DMS 273 (cell line): Measurements from ENCODE around the gene PLSCR3.

Source experiments
- DNase-seq: peaks from one replicate; lab custom pipeline; 2025; ENCODE audit not compliant: unreplicated experiment; lab: John Stamatoyannopoulos, UW

PLSCR3 gene

GRCh38 chr17:7407082-7407481 lies 12.8 kb upstream of the PLSCR3 start:
- DNase-seq, result no peak

- DNase-seq, result no peak
Measured at GRCh38 chr17:7406235-7406825, 12.0 kb upstream of the PLSCR3 start.

- no peak for DNase-seq
Measured at GRCh38 chr17:7405350-7406234, 11.3 kb upstream of the PLSCR3 start.

- peak; percentile 60 for DNase-seq
Measured at GRCh38 chr17:7404737-7405349, 10.5 kb upstream of the PLSCR3 start.

GRCh38 chr17:7403977-7404736 lies 9.8 kb upstream of the PLSCR3 start, which contains the start of gene TMEM256:
TSS of gene TMEM256 (minus strand) at chr17:7404097. CDS start at chr17:7404084, 13 bp downstream.
- peak; percentile 98 for DNase-seq

GRCh38 chr17:7403727-7403976 lies 9.3 kb upstream of the PLSCR3 start:
- peak; percentile 80 for DNase-seq

GRCh38 chr17:7403043-7403726 lies 8.9 kb upstream of the PLSCR3 start:
- peak; percentile 70 for DNase-seq

- DNase-seq, result no peak
Measured at GRCh38 chr17:7398612-7399011, 4.3 kb upstream of the PLSCR3 start.

- DNase-seq, result no peak
Measured at GRCh38 chr17:7396147-7396546, 1.8 kb upstream of the PLSCR3 start.

- peak; percentile 68 for DNase-seq
Measured at GRCh38 chr17:7393613-7394451, 493 bp downstream of the PLSCR3 start.

GRCh38 chr17:7392696-7393612 lies 1.4 kb downstream of the PLSCR3 start:
- DNase-seq, result no peak

- DNase-seq, result no peak
Measured at GRCh38 chr17:7391307-7391706, 3.0 kb downstream of the PLSCR3 start.

- DNase-seq, result no peak
Measured at GRCh38 chr17:7389924-7390910, 4.1 kb downstream of the PLSCR3 start.

GRCh38 chr17:7388856-7389255 lies 5.5 kb downstream of the PLSCR3 start:
- no peak for DNase-seq

GRCh38 chr17:7384489-7385081 lies 9.7 kb downstream of the PLSCR3 start:
- no peak for DNase-seq

- no peak for DNase-seq
Measured at GRCh38 chr17:7383742-7384488, 10.4 kb downstream of the PLSCR3 start.

GRCh38 chr17:7383371-7383741 lies 11.0 kb downstream of the PLSCR3 start:
- DNase-seq, result no peak
